Measurements from ENCODE around the gene MIPEP.

DNA sequence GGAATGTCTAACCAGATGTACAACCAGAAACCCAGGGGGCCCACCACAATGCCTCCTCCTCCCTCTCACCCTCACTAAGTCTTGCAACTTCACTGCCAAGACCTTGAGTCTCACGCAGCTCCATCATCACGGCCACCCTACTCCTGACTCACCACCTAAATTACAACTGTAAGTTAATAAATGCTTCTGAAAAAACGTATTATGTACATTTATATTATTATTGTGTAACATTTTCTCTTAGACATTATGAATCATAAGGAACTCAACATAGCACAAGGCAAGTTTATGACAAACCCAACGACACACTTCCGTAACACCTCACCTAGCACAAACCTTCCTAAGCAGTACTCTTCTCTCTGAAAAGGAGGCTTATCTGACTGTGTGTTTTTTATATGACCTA lies 20.7 kb downstream of the MIPEP start:
- TF ChIP-seq, protein P1, sequence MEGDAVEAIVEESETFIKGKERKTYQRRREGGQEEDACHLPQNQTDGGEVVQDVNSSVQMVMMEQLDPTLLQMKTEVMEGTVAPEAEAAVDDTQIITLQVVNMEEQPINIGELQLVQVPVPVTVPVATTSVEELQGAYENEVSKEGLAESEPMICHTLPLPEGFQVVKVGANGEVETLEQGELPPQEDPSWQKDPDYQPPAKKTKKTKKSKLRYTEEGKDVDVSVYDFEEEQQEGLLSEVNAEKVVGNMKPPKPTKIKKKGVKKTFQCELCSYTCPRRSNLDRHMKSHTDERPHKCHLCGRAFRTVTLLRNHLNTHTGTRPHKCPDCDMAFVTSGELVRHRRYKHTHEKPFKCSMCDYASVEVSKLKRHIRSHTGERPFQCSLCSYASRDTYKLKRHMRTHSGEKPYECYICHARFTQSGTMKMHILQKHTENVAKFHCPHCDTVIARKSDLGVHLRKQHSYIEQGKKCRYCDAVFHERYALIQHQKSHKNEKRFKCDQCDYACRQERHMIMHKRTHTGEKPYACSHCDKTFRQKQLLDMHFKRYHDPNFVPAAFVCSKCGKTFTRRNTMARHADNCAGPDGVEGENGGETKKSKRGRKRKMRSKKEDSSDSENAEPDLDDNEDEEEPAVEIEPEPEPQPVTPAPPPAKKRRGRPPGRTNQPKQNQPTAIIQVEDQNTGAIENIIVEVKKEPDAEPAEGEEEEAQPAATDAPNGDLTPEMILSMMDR (IDR thresholded peaks at IDR 0.05; ENCODE audit: insufficient read depth, low read depth, low read length), result no peak
- TF ChIP-seq EZH2 (IDR thresholded peaks at IDR 0.05; ENCODE audit: insufficient read depth, low read length), result no peak
